Upper lobe of left lung (tissue), 6 donors: Measurements from ENCODE around the gene ARHGAP15. TPM values are rescaled to one million over a fixed set of nuclear protein-coding genes. Genes with fewer than 3 reads are reported as not detected.
A peak's percentile ranks its signal among the peaks of the same experiment; 100 is the strongest.

Experiments
- ATAC-seq, 2 donors: fragments of 200-7000 bp; cut with Tn5 transposase; one replicate each; pipeline ENCODE4 v1.9.1; 2022; ENCODE audit warnings: mild to moderate bottlenecking in 2 of 2, moderate library complexity in 2 of 2; ENCODE audit not compliant: low FRiP score in 2 of 2
- DNase-seq, 2 donors: peaks; one replicate each; pipeline ENCODE4 v3.0.0-alpha.2; 2019 to 2020
- H3K27ac ChIP-seq, 4 donors: fragments of 200-600 bp; sonication (generic); one replicate each; pipeline ENCODE4 v1.5.1; 2016 to 2019
- H3K27me3 ChIP-seq, 4 donors: fragments of 200-600 bp; sonication (generic); one replicate each; pipeline ENCODE4 v1.5.1; 2017 to 2019
- H3K36me3 ChIP-seq, 4 donors: fragments of 200-600 bp; sonication (generic); one replicate each; pipeline ENCODE4 v1.5.1; 2016 to 2019
- H3K4me1 ChIP-seq, 4 donors: fragments of 200-600 bp; sonication (generic); one replicate each; pipeline ENCODE4 v1.5.1; 2018 to 2019
- H3K4me3 ChIP-seq, 4 donors: fragments of 200-600 bp; sonication (generic); one replicate each; pipeline ENCODE4 v1.5.1; 2017 to 2019; ENCODE audit warnings: mild to moderate bottlenecking in 2 of 4, moderate library complexity in 1 of 4
- H3K9me3 ChIP-seq, 4 donors: fragments of 200-600 bp; sonication (generic); one replicate each; pipeline ENCODE4 v1.5.1; 2018 to 2019
- EP300 ChIP-seq, 4 donors: sonication (generic); formaldehyde crosslinking; IDR thresholded peaks; one replicate each; pipeline ENCODE4 v1.5.1; 2017; ENCODE audit warnings: antibody characterized with exemption in 4 of 4, control low read depth in 2 of 4
- POLR2A ChIP-seq, 4 donors: fragments of 450-650 bp; IDR thresholded peaks; one replicate each; pipeline ENCODE4 v1.5.1; 2016 to 2017; ENCODE audit warnings: antibody characterized with exemption in 4 of 4, mild to moderate bottlenecking in 2 of 4
- POLR2AphosphoS5 ChIP-seq, 2 donors: sonication (generic); formaldehyde crosslinking; IDR thresholded peaks; one replicate each; pipeline ENCODE4 v1.5.1; 2017; ENCODE audit warnings: antibody characterized with exemption in 2 of 2
- WGBS, 2 donors: methylation state at CpG; one replicate each; pipeline ENCODE4 v1.1.5; 2017 to 2018; 5-methylcytosine and 5-hydroxymethylcytosine counted together
- total RNA-seq, 6 donors: library from RNA; depleted of rRNA in 4 of 6; stranded (reverse); fragments of >200 nt in 4 of 6; gene quantifications; one replicate each; pipeline versions ENCODE4 v1.1.0 to v1.2.1, GENCODE V29; 2016 to 2021
- TF ChIP-seq, protein P1 (sequence below), 6 experiments: fragments of 450-650 bp in 4 of 6; fragments of 200-600 bp in 2 of 6; sonication (generic) in 2 of 6; IDR thresholded peaks; one replicate each; pipeline ENCODE4 v1.5.1; 2016 to 2019; ENCODE audit warnings: antibody characterized with exemption in 6 of 6
- donor health status: DM: no; HTN: no; CAD: no; lungs with moderate emphysema.
- donor health status: DM: no; HTN: yes; CAD: no; lungs with severe emphysema.

The ARHGAP15 gene
- total RNA-seq, 6 donors from 2014 or later = 11.9 to 57.6 (median 17.5) TPM

DNA sequence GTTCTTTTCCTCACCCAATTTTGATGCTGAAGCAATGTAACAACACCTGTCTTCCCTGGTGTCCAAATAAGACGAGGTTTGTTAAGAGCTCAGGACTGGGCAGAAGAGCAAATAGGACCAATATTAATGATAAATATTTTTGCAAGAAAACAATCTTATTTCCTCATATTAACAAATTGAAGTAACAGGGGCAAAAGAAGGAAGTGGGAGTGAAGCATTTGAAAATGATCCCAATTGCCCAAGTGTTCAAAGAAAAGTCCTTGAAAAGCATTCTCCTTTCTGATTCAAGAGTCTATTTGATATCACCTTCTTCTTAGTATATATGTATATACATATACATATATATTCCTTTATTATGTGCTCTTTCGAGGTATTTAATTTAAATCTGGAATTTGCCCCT is 418.8 kb downstream of the ARHGAP15 start:
- Histone ChIP-seq H3K36me3 (no peaks in the 10 kb centered on the region), H3K9me3 (no peaks in the 10 kb centered on the region), H3K27me3 (no peaks in the 10 kb centered on the region), H3K4me3 (no peak overlapping the region), H3K27ac (no peak overlapping the region), H3K4me1 (peaks cover 0 to 3% (median 0%) of the 10 kb centered on the region in 4 donors)
- WGBS, 2 donors = 68% methylated on average over 2 of the region's 2 CpGs
- TF ChIP-seq EP300 (IDR thresholded peaks at IDR 0.05) (no peak), POLR2AphosphoS5 (IDR thresholded peaks at IDR 0.05) (no peak), POLR2A (IDR thresholded peaks at IDR 0.05) (no peak)
- TF ChIP-seq, protein P1, sequence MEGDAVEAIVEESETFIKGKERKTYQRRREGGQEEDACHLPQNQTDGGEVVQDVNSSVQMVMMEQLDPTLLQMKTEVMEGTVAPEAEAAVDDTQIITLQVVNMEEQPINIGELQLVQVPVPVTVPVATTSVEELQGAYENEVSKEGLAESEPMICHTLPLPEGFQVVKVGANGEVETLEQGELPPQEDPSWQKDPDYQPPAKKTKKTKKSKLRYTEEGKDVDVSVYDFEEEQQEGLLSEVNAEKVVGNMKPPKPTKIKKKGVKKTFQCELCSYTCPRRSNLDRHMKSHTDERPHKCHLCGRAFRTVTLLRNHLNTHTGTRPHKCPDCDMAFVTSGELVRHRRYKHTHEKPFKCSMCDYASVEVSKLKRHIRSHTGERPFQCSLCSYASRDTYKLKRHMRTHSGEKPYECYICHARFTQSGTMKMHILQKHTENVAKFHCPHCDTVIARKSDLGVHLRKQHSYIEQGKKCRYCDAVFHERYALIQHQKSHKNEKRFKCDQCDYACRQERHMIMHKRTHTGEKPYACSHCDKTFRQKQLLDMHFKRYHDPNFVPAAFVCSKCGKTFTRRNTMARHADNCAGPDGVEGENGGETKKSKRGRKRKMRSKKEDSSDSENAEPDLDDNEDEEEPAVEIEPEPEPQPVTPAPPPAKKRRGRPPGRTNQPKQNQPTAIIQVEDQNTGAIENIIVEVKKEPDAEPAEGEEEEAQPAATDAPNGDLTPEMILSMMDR (IDR thresholded peaks at IDR 0.05) = no peak
- DNase-seq = no peak
- no peak for ATAC-seq

DNA sequence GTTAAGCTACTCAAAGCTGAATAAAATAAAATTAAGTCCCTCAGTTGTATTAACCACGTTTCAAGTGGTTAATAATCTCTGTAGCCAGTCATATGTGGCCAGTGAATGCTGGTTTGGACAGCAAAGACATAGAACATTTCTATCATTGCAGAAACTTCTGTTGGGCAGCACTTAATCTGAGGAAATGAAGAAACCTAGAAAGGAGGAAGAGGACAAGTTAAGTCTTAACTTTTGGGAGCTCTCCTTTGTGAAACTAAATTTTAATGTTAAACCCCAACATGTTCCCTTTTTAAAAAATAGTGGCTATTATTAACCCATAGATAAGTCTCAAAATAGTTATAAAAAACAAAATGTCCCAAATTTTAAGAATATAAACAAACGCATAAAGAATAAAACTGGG is 421.3 kb downstream of the ARHGAP15 start:
- no peaks in the 10 kb centered on the region for H3K36me3 ChIP-seq
- H3K4me3 ChIP-seq = no peak overlapping the region
- WGBS, 2 donors = 70 to 73% methylated on average over 2 of the region's 2 CpGs
- DNase-seq (no peak), ATAC-seq (no peak)
- TF ChIP-seq POLR2A (IDR thresholded peaks at IDR 0.05) (no peak), EP300 (IDR thresholded peaks at IDR 0.05) (no peak), POLR2AphosphoS5 (IDR thresholded peaks at IDR 0.05) (no peak)
- TF ChIP-seq, protein P1 (IDR thresholded peaks at IDR 0.05) = no peak
- H3K27ac ChIP-seq = no peak overlapping the region
- H3K27me3 ChIP-seq = no peaks in the 10 kb centered on the region
- peaks cover 0 to 3% (median 0%) of the 10 kb centered on the region in 4 donors for H3K4me1 ChIP-seq
- H3K9me3 ChIP-seq = no peaks in the 10 kb centered on the region

DNA sequence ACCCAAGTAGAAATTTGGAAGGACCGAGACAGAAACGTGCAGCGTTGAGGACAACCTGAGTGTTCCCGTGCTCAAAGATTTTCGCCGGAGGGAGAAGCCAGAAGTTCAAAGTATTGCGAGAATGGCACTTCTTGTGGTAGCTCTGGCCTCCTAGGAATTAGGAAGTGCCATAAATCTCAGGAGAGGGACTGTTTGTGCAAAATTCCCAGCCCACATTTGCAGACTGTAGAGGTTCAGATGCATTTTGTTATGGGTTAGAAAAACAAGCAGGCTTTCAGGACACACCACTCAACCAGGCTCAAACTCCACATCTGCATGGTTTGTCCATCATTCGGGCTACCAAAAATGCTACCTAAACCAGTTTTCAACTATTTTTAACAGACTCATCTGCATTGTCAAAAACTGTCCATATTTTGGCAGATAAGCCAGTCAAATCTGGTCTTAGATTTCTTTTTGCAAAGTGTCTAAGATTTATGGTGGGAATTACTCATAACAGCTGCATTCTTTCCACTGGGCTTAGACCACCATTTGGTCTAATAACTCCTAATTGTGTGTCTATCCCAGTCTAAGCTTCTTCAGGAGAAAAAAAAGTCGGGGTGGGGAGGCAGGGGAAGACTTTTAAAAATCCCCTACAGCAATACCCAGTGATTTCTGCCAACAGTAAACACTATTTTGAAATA is 422.9 kb downstream of the ARHGAP15 start:
- Histone ChIP-seq H3K4me3 (no peak overlapping the region), H3K9me3 (no peaks in the 10 kb centered on the region), H3K27ac (no peak overlapping the region), H3K36me3 (no peaks in the 10 kb centered on the region), H3K27me3 (no peaks in the 10 kb centered on the region), H3K4me1 (peaks cover 0 to 3% (median 0%) of the 10 kb centered on the region in 4 donors)
- ATAC-seq = no peak
- no peak for TF ChIP-seq POLR2AphosphoS5 (IDR thresholded peaks at IDR 0.05)
- TF ChIP-seq, protein P1 (IDR thresholded peaks at IDR 0.05) = no peak
- no peak for TF ChIP-seq POLR2A (IDR thresholded peaks at IDR 0.05)
- no peak for TF ChIP-seq EP300 (IDR thresholded peaks at IDR 0.05)
- WGBS, 2 donors = 81 to 83% methylated on average over 9 of the region's 9 CpGs
- DNase-seq = no peak

- whole genome bisulfite sequencing, 2 donors = 78 to 83% methylated on average over 3 of the region's 3 CpGs
- no peak for ATAC-seq
- Histone ChIP-seq H3K4me3 (no peak overlapping the region), H3K9me3 (no peaks in the 10 kb centered on the region), H3K4me1 (peaks cover 0 to 3% (median 0%) of the 10 kb centered on the region in 4 donors), H3K36me3 (no peaks in the 10 kb centered on the region), H3K27me3 (no peaks in the 10 kb centered on the region), H3K27ac (no peak overlapping the region)
- no peak for TF ChIP-seq EP300 (IDR thresholded peaks at IDR 0.05)
- no peak for TF ChIP-seq POLR2AphosphoS5 (IDR thresholded peaks at IDR 0.05)
- TF ChIP-seq POLR2A (IDR thresholded peaks at IDR 0.05) = no peak
- TF ChIP-seq, protein P1 (IDR thresholded peaks at IDR 0.05) = no peak
- no peak for DNase-seq
Measured at GRCh38 chr2:143553261-143553660, 424.0 kb downstream of the ARHGAP15 start.

- ATAC-seq (peak in 1 of 2 donors; percentile 29), DNase-seq (no peak)
- WGBS, 2 donors = 58 to 70% methylated on average over 1 of the region's 1 CpG
- H3K4me3 ChIP-seq = no peak overlapping the region
- H3K36me3 ChIP-seq = no peaks in the 10 kb centered on the region
- H3K9me3 ChIP-seq = no peaks in the 10 kb centered on the region
- H3K4me1 ChIP-seq = peaks cover 0 to 7% (median 2%) of the 10 kb centered on the region in 4 donors
- TF ChIP-seq, protein P1 (IDR thresholded peaks at IDR 0.05) = no peak
- TF ChIP-seq EP300 (IDR thresholded peaks at IDR 0.05) (no peak), POLR2AphosphoS5 (IDR thresholded peaks at IDR 0.05) (no peak), POLR2A (IDR thresholded peaks at IDR 0.05) (no peak)
- peak overlapping the region in 1 of 4 donors; percentile 31 for H3K27ac ChIP-seq
- no peaks in the 10 kb centered on the region for H3K27me3 ChIP-seq
Measured at GRCh38 chr2:143558665-143559064, 429.4 kb downstream of the ARHGAP15 start.
